ENCODE data around the gene DAGLA. TPM values are rescaled to one million over a fixed set of nuclear protein-coding genes. Genes with fewer than 3 reads are reported as not detected.

Gene DAGLA
- total RNA-seq, 1 donor from 2014 or later, result 1.1 TPM

DNA sequence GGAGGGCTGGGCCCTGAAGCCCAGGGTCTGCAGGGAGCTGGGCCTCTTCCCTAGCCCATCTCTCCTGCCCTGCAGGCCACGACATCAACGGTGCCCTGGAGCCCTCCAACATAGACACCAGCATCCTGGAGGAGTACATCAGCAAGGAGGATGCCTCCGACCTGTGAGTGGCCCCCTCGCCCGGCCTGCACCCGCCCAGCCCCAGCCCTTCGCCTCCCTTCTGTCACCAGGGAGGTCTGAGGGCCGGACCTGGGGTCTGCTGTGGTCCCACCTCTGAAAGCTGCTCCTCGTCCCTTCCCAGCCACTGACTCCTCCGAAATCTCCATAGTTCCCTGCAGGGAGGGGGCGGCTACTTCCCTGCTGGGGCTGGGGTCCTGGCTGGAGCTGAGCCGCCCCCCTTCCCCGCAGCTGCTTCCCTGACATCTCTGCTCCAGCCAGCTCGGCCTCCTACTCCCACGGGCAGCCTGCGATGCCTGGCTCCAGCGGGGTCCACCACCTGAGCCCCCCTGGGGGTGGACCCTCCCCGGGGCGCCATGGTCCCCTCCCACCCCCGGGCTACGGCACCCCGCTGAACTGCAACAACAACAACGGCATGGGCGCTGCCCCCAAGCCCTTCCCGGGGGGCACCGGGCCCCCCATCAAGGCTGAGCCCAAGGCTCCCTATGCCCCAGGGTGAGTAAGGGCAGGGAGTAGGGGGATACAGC lies 85.5 kb downstream of the DAGLA start:
- DNase-seq, result no peak

GRCh38 chr11:61766353-61766841 lies 86.2 kb downstream of the DAGLA start:
- DNase-seq, result no peak

- DNase-seq, result no peak
Observed at GRCh38 chr11:61768376-61769076, 88.3 kb downstream of the DAGLA start.

- no peak for DNase-seq
Observed at GRCh38 chr11:61769169-61769920, 89.2 kb downstream of the DAGLA start.

DNA sequence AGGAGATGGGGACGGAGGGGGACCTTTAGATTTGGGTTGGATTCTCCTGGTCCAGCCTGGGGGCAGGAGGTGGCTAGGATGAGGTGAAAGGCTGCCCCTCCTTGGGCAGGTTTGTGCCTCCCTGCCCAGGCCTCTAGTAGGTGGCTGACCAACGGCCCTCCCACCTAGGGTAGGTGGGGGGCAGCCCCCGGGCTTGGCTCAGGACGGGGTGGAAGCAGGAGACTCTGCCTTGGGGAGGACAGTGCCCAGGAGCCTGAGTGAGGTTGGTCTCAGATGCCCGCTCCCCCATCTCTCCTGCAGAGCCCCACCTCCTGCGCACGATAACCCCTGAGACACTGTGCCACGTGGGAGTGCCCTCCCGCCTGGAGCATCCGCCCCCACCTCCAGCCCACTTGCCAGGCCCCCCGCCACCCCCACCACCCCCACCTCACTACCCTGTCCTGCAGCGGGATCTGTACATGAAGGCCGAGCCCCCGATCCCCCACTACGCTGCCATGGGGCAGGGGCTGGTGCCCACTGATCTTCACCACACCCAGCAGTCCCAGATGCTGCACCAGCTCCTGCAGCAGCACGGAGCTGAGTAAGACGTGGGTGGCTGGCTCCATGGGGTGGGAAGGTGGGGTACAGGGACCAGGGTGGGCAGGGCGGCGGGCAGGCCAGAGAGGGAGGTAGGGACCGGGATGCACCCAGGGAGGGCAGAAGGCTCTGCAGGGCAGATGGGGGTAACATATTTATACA lies 89.9 kb downstream of the DAGLA start:
- DNase-seq, result no peak

DNA sequence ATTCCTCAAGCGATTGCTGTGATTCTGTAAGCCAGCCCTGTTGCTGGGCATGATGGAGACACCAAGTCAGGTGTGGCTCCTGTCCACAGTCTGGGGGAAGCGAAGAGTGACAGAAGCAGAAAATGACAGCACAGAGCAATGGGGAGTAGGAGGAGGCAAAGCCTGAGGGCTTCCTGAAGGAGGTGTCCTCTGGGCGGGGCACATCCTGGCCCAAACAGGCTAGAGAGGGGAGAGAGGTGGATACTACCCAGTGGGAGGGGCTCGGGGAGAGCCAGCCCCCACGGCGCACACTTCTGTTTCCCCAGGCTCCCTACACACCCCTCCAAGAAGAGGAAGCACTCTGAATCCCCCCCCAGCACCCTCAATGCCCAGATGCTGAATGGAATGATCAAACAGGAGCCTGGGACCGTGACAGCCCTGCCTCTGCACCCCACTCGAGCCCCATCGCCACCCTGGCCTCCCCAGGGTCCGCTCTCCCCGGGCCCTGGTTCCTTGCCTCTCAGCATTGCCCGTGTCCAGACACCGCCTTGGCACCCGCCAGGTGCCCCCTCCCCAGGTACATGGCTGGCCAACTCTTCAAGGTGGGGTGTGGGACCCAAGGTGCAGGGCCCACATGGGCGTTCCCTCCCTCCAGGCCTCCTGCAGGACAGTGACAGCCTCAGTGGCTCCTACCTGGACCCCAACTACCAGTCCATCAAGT lies 91.2 kb downstream of the DAGLA start:
- no peak for DNase-seq

DNA sequence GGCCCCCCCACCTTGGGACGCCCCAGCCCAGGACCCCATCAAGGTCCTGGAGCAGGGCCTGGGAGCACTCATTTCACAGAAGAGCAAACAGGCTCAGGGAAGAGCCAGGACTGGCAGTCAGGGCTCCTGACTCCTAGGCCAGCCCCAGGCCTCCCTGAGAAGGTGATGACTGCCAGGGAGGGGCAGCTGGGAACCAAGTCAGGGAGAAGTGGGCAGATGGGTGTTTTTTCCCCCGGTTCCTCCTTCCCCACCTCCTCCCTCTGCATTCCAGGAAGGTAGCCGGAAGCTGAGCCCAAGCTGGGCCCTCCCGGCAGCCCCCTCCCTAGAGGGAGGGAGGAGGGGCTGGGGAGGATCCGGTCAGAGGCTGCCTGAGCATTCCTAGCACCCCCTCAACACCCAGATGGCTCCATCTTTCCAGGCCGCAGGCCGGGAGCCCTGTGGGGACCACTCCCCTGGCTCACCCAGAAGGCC lies 91.8 kb downstream of the DAGLA start:
- no peak for DNase-seq

DNA sequence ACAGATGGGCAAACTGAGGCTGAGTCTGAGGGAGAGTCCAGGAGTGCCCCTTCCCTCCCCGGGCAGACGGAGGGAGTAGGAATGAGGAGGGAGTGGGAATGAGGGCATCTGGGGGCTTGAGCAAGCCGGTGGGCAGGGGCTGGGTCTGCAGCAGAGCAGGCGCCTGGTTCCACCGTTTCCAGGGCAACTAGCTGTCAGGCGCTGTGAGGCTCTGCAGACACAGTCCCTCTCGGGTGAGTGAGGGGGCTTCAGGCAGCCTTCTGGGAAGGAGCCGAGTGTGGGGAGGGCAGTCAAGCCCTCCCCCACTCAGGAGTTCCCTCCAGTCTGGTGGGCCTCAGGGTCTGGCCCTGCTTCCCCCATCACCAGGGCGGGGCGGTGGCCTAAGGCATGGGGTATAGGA lies 93.2 kb downstream of the DAGLA start:
- DNase-seq, result no peak

- no peak for DNase-seq
Observed at GRCh38 chr11:61773809-61774208, 93.6 kb downstream of the DAGLA start.

DNA sequence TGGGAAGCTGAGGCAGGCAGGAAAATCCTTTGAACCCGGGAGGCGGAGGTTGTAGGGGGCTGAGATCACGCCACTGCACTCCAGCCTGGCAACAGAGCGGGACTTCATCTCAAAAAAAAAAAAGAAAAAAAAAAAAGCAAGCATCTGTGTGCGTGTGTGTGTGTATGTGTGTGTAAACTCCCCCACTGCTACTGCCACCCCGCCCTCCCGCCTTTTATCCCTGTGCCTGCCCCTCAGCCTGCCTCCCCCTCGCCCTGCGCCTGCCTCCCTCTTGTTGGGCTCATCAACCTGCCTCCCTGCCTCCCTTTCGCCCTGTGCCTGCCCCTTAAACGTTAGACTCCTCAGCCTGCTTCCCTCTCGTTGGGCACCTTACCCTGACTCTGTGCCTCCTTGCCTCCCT lies 94.2 kb downstream of the DAGLA start:
- no peak for DNase-seq

DNA sequence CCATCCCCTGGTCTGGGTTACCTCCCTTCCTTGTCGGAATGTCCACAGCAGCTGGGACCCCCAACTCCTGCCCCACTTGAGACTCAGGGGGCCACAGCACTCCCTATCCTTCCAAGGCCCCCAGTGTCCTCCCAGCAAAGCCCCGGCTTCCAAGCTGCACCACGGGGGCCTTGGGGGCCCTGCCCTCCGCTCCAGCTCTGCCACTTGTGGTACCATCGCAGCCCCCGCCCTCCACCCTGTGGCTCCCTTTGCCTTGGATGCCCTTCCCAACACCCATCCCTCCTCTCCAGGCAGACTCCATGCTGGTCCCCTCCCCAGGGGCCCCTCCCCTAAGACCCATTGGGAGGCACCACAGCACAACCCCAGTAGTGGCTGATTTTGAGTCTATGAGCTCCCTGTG lies 94.9 kb downstream of the DAGLA start:
- no peak for DNase-seq

- no peak for DNase-seq
Observed at GRCh38 chr11:61775606-61776554, 95.7 kb downstream of the DAGLA start.

DNA sequence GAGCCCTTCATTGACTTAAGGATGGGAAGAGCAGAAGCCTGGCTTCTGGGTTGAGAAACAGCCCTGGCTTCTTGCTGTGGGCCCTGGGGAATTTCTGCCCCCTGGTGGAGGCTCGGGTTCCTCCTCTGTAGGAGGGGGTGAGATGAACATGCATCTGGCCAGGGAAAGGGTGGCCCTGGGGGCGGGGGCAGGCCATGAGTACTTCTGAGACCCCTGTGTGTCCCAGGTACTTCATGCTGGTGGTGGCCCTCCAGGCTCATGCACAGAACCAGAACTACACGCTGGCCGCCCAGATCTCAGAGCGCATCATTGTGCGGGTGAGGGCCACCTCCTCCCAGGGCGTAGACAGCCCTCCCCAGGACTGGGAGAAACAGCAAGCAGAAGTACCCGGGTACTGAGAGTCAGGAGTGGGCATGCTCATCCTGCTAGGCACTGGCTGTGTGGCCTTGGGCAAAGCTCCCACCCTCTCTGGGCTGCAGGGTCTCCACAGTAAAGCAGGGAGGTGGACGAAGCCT lies 96.4 kb downstream of the DAGLA start:
- no peak for DNase-seq

DNA sequence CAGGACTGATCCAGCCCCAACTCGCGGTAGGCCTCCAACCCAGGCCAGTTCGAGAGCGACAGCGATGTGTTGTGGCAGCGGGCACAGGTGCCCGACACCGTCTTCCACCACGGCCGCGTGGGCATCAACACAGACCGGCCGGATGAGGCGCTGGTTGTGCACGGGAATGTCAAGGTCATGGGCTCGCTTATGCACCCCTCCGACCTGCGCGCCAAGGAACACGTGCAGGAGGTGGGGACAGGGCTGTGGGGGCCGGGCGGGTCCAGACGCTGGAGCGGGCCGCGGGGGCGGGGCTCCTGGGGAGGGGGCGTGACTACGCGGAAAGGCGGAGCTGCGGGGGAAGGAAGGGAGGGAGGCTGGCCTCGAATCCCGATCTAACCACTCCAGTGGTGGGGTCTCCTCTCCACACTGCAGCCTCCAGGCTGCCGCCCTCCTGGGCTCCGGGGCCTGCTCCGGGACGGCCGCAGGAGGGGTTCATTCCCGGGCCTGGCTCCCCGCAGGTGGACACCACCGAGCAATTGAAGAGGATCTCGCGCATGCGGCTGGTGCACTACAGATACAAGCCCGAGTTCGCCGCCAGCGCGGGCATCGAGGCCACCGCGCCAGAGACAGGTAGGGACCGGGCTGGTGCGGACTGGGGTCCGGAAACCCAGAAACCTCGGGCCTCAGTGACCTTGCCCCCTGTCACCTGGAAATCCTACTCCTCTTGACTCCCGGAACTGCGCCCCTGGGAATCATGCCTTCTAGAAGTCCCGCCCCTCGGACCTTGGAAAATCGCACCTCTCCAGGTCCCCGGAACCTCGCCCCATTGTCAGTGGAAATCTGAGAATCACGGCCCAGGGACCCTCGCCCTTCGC lies 97.3 kb downstream of the DAGLA start:
- DNase-seq, result no peak

DNA sequence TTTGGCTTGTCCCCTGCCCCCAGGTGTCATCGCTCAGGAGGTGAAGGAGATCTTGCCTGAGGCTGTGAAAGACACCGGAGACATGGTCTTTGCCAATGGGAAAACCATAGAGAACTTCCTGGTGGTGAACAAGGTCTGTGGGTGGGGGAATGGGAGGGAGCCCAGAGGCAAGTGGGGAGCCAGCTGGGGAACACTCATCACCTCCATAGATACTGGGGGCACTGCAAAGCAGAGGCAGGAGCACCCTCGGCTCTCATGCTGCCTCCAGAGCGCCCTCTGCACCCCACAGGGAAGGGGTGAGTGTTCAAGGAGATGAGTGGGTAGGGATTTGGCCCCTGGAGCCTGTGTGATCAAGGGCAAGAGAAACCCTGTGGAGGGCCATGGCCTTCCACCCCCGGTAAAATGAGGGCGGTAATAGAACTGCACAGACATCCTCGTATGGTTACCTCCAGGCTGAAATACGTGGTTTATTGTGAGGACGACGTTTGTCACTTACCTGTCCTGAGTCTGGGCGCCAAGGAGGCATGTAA lies 98.2 kb downstream of the DAGLA start:
- no peak for DNase-seq

DNA sequence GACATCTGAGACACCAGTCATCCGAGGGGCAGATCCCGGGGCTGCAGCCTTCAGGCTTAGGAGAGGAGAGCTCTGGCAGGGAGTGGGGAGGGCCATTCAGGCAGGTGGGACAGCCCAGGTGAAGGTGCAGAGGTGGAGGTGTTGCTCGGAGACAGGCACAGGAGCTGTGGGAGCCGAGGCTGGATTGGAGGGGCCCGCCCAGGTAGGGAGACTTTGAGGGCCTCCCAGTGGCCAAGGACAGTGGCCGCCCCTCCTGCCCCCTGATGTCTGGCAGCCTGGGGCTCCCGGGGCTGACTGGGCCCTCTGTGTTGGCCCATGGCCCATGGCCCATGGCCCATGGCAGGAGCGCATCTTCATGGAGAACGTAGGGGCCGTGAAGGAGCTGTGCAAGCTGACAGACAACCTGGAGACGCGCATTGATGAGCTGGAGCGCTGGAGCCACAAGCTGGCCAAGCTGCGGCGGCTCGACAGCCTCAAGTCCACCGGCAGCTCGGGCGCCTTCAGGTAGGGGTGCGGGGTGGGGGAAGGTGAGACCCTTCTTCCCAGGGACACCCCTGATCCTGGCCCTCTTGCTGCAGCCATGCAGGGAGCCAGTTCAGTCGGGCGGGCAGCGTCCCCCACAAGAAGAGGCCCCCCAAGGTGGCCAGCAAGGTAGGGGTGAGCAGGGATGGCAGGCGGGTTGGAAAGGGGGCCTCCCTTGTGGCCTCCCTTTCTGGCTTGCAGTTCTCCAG lies 98.9 kb downstream of the DAGLA start:
- DNase-seq, result no peak

DNA sequence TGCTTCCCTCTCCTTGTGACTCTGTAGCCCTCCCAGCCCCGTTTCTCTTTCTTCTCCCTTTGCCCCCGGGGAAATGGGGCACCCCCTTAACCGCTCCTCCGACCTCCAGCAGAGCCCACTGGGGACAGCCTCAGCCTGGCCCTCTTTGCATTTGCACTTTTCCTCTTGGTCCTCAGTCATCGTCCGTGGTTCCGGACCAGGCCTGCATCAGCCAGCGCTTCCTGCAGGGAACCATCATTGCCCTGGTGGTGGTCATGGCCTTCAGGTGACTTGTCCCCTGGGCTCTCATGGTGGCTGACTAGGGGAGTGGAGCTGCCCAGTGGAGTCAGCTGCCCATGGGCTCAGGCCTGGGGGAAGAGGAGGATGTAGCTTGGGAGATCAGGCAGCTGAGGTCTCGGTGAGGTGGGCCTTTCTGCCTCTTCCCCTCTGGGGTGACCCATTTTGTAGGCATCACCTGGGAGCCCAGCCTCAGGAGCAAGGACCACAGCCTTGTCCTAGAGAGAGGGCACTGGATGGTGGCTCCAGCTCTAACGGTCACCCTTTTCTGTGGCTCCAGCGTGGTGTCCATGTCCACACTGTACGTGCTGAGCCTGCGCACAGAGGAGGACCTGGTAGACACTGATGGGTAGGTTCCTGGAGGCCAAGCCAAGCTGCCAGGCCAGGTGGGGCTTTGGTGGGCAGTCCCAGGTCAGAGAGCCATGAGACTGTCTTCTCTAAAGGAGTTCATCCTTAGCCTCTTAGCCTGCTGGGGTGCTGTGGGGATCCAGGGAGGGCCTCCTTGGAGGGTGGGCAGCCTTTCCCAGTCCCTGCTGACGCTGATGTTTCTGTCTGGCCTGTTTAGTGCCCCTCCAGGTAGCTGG lies 99.7 kb downstream of the DAGLA start:
- no peak for DNase-seq
